Measurements from ENCODE around the gene ZBTB8A.
"Not testable (repeated sequence)": the region's sequence is repeated elsewhere in the genome, so short reads cannot be mapped to it uniquely, and the experiment has no call there.

Gene ZBTB8A

GRCh38 chr1:32538887-32539583, at the start of gene ZBTB8A:
TSS of gene ZBTB8A (plus strand) at chr1:32539427. CDS start at chr1:32592932, 53,505 bp downstream.
- peak; percentile 71 for DNase-seq (ENCODE audit: low spot score)

GRCh38 chr1:32489774-32490454, 49.3 kb upstream of the ZBTB8A start:
- no peak for DNase-seq (ENCODE audit: low spot score)

GRCh38 chr1:32491386-32491785, 47.8 kb upstream of the ZBTB8A start:
- no peak for DNase-seq (ENCODE audit: low spot score)

- no peak for DNase-seq (ENCODE audit: low spot score)
Observed at GRCh38 chr1:32494196-32494595, 45.0 kb upstream of the ZBTB8A start.

DNA sequence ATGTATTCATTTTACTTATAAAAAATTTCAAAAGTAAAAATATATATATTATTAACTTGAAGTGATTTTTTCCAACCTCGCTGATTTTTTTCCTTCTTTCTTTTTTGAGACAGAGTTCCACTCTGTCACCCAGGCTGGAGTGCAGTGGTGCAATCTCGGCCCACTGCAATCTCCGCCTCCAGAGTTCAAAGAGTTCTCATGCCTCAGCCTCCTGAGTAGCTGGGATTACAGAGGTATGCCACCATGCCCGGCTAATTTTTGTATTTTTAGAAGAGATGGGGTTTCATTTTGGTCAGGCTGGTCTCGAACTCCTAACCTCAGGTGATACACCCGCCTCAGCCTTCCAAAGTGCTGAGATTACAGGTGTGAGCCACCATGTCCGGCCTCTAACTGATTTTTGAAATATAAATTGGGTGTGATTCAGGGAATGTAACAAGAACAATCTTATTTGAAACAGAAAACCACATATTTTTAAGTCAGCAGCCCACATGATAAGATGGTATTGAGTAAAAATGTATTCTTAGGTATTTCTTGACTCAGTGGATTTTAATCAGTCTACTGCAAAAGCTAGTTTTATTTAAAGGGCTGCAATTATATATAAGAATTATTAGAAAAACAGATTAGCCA, 44.4 kb upstream of the ZBTB8A start:
- DNase-seq (ENCODE audit: low spot score), result no peak

DNA sequence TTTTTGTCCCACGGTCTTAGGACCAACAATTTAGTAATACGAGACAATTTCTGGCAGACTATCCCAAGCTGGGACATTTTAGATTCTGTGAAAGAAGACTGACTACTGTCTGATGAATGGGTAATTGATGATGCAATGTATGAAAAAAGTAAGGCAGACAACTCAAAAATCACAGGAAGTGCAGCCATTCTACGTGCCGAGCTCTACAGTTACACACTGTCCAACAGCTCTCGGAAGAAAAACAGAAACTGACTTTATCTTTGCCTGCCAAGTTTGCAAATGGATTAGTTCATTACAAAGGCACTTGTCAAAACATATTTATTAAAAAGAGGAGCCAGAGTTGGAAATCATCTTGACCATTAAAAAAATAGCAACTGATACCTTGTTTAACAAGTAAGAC, 43.1 kb upstream of the ZBTB8A start:
- DNase-seq (ENCODE audit: low spot score), result no peak

DNA sequence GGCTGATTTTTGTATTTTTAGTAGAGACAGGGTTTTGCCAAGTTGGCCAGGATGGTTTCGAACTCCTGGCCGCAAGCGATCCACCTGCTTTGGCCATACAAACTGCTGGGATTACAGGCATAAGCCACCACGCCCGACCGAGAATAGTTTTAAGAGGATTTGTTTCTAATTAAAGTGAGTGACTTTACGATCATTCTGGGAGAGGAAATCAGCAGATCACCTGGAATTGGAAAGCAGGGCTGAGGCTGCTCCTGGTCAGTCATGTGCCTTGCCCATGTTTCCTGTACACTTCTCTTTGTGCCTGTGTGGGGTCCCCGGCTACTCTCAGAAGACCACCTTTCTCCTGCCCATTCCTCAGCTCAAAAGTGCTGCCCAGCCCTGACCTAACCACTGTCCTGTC, 40.5 kb upstream of the ZBTB8A start:
- DNase-seq (ENCODE audit: low spot score), result no peak

DNA sequence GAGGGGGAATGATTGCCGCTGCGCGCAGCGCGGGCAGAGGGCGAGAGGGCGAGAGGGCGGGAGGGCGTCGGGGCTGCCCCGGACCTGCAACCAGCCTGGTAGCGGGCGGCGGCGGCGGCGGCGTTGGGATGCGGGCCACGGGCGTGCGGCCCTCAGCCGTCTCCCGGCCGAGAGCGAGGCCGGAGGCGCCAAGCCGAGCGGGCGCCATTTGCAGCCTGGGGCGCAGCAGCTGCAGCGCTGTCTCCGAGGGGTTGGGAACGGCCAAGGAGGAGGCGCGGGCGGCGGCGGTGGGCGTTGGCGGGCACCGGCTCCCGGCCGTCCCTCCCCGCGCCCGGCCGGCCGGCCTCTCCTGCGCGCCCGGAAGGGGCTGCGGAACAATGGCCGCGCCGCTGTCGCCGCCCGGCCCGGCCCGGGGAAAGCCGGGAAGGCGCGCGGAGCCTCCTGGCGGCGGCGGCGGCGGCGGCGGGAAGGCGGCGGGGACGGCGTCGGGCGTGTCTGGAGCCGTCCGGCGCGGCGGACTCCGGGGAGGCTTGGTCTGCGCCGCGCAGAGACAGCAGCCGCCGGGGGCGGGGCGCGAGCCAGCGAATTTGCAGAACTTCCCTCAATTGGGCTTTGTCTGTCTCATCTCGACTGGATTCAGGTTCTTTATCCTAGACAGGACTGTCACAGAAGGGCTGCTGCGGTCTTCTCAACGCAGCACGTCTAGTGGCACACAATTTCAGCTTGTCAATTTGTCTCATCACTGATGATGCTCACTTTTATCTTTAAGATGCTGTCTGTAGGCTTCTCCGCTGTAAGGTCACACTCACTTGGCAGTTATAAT, 38.6 kb upstream of the ZBTB8A start:
- peak; percentile 95 for DNase-seq (ENCODE audit: low spot score)

- no peak for DNase-seq (ENCODE audit: low spot score)
Observed at GRCh38 chr1:32501865-32502264, 37.4 kb upstream of the ZBTB8A start.

DNA sequence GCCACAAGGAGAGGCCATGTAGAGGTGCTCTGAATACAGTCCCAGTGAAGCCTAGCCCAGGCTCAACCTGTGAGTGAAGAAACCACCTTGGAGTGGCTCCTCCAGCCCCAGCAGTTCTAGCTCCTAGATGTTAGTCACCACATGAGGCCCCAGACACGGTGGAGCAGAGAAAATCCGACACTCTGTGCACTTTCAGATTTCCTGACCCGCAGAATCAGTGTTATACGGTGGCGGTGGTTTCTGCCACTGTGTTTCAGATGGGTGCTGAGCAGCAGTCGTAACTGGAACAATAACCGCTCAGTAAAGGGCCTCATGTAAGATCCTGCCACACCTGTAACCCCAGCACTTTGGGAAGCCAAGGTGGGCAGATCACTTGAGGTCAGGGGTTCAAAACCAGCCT, 36.1 kb upstream of the ZBTB8A start:
- no peak for DNase-seq (ENCODE audit: low spot score)

DNA sequence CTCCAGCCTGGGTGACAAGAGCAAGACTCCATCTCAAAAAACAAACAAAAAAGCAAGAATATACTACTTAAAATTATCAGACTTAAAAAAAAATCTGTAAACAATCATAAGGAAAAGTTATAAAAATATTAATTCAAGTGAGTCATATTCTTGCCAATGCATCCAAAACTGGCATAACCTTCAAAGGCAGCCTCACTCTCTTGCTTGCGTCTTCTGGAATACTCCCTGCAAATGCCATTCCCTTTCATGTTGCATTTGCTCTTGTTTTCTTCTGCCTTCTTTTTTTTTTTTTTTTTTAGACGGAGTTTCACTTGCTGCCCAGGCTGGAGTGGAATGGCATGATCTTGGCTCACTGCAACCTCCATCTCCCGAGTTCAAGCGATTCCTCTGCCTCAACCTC, 32.2 kb upstream of the ZBTB8A start:
- DNase-seq (ENCODE audit: low spot score), result no peak

DNA sequence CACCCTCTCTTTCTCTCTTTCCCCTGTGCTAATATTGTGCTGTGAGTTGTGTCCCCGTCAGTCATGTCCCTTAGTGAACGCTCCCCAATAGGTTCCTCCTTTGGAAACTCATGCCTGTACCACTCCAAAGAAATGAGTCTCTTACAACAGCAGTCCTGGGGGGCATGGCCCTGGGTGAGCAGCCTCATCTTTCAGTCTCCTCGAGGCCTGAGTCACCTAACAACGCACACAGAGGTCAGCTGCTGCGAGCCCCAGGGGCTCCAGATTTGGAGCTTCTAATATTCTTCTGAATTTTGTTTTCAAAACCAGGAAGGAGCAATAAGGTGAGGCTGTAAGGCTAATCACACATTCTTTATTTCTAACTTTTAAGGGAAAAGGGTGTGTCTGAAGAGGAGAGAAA, 30.5 kb upstream of the ZBTB8A start:
- no peak for DNase-seq (ENCODE audit: low spot score)

- DNase-seq (ENCODE audit: low spot score), result no peak
Observed at GRCh38 chr1:32509939-32510338, 29.3 kb upstream of the ZBTB8A start.

DNA sequence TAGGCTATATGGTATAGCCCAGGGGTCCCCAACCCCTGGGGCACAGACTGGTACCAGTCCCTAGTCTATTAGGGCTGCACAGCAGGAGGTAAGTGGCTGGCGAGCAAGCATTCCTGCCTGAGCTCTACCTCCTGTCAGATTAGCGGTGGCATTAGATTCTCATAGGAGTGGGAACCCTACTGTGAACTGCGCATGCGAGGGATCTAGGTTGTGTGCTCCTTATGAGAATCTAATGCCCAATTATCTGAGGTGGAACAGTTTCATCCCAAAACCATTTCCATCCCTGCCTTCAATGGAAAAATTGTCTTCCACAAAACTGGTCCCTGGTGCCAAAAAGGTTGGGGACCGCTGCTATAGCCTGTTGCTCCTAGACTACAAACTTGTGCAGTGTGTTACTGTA, 22.8 kb upstream of the ZBTB8A start:
- DNase-seq (ENCODE audit: low spot score), result no peak

DNA sequence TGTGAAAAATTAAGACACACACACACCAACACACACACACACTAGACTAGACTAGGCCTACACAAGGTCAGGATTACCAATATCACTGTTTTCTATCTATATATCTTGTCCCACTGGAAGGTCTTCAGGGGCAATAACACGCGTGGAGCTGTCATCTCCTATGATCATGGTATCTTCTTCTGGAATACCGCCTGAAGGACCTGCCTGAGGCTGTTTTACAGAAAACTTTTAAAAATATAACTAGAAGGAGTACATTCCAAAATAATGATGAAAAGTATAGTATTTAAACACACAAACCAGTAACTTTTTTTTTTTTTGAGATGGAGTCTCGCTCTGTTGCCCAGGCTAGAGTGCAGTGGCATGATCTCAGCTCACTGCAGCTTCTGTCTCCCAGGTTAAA, 20.3 kb upstream of the ZBTB8A start:
- DNase-seq (ENCODE audit: low spot score), result no peak

DNA sequence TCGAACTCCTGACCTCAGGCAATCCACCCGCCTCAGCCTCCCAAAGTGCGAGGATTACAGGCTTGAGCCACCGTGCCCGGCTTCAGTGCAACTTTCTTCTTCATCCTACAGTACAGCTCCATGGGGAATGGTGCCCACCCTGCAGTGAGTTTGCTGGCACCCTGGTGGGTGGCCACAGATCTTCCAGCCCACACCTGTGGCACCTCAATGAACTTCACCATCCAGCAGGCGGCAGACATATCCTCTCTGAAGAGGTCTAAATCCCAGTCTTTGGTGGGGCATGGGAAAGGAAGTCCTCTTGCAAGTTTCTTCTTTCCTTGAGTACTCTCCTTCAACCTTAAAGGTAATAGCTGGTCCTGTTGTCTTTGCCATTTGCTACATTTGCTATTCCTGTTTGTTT, 18.1 kb upstream of the ZBTB8A start:
- no peak for DNase-seq (ENCODE audit: low spot score)

DNA sequence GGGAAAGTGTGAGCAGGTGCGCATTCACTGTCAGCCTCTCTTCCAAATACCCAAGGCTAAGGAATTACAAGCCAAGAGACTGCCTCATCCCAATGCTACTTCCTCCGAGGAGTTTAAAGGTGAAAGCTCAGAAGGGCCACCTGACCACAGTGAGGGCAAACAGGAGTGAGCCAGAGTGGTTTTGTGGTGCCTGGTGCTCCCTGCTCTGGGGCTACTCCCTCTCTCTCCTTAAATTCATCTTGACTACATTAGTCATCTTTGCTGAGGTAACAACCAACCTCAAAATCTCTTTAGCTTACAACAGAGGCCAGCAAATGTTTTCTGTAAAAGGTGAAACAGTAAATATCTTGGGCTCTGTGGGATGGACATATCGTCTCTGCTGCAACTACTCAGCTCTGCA, 14.2 kb upstream of the ZBTB8A start:
- no peak for DNase-seq (ENCODE audit: low spot score)

- DNase-seq (ENCODE audit: low spot score), result no peak
Observed at GRCh38 chr1:32525661-32526444, 13.4 kb upstream of the ZBTB8A start.

- DNase-seq (ENCODE audit: low spot score), result not testable (repeated sequence)
Observed at GRCh38 chr1:32528550-32528949, 10.7 kb upstream of the ZBTB8A start.

DNA sequence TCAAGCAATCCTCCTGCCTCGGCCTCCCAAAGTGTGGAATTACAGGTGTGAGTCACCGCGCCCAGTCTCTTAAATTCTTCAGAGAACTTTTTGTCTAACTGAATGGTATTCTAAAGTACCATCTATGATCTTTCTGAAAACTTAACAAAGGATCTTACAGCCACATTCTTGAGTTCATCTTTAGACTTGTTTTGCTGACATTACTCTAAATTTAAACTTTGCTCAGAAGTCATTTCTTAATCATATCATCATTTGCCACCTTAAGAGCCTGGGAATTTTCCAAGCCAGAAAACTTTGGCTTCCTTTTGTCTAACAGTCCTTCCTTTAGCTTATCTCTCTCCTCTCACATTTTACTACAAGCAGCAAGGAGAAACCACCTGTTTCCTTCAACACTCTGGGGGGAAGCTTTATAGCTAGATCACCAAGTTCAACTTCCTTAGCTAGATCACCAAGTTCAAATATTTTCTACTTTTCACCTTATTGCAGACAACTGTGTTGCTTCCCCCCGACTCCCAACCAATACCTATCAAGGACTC, 5.4 kb upstream of the ZBTB8A start:
- no peak for DNase-seq (ENCODE audit: low spot score)

- no peak for DNase-seq (ENCODE audit: low spot score)
Observed at GRCh38 chr1:32536117-32536516, 3.1 kb upstream of the ZBTB8A start.
